Endothelial cell (in vitro differentiated cells): ENCODE results near the gene NOC2L. TPM values are rescaled to one million over a fixed set of nuclear protein-coding genes. Genes with fewer than 3 reads are reported as not detected.
"Not testable (repeated sequence)": the region's sequence is repeated elsewhere in the genome, so short reads cannot be mapped to it uniquely, and the experiment has no call there.

Source experiments
- DNase-seq: peaks from one replicate; pipeline ENCODE4 v3.0.0; 2021; ENCODE audit warnings: low spot score
- H3K27ac Mint-ChIP-seq: one replicate; pipeline ENCODE4 v1.8.0; 2021; ENCODE audit warnings: mixed read lengths, inconsistent platforms; ENCODE audit not compliant: unreplicated experiment
- H3K27me3 Mint-ChIP-seq: one replicate; pipeline ENCODE4 v1.8.0; 2021; ENCODE audit warnings: mild to moderate bottlenecking, moderate library complexity, mixed read lengths, inconsistent platforms; ENCODE audit not compliant: unreplicated experiment
- H3K36me3 Mint-ChIP-seq: one replicate; pipeline ENCODE4 v1.8.0; 2021; ENCODE audit warnings: mild to moderate bottlenecking, low read depth, mixed read lengths, inconsistent platforms; ENCODE audit not compliant: unreplicated experiment
- H3K4me1 Mint-ChIP-seq: one replicate; pipeline ENCODE4 v1.8.0; 2021; ENCODE audit warnings: mild to moderate bottlenecking, mixed read lengths, inconsistent platforms; ENCODE audit not compliant: unreplicated experiment
- H3K4me3 Mint-ChIP-seq: one replicate; pipeline ENCODE4 v1.8.0; 2021; ENCODE audit warnings: mild to moderate bottlenecking, mixed read lengths, inconsistent platforms; ENCODE audit not compliant: unreplicated experiment
- H3K9me3 Mint-ChIP-seq: one replicate; pipeline ENCODE4 v1.8.0; 2021; ENCODE audit warnings: mixed read lengths, inconsistent platforms; ENCODE audit not compliant: unreplicated experiment
- CTCF ChIP-seq: fragments of 200-600 bp; sonication (generic); IDR thresholded peaks from one replicate; pipeline ENCODE4 v1.5.0; 2021; ENCODE audit warnings: antibody characterized with exemption; ENCODE audit not compliant: unreplicated experiment
- total RNA-seq: library from RNA; stranded (reverse); fragmentation: NEBNext Ultra II Directional; extraction: Animal tissue kit (Norgen Biotek cat#: 25700); gene quantifications from one replicate; pipeline ENCODE4 v1.2.1, GENCODE V29; 2021; ENCODE audit not compliant: unreplicated experiment

Gene NOC2L
- total RNA-seq, 1 donor from 2014 or later = 56.5 TPM

- no peak for TF ChIP-seq CTCF
- H3K9me3 Mint-ChIP-seq = peaks cover 5% of the 10 kb centered on the region
- H3K27me3 Mint-ChIP-seq = peaks cover 25% of the 10 kb centered on the region
Measured at GRCh38 chr1:991895-992294, 32.8 kb upstream of the NOC2L start.

GRCh38 chr1:991275-991674 is 32.2 kb upstream of the NOC2L start:
- H3K4me3 Mint-ChIP-seq, H3K4me1 Mint-ChIP-seq, H3K9me3 Mint-ChIP-seq, H3K27ac Mint-ChIP-seq, DNase-seq: not testable (repeated sequence)
- peaks cover 14% of the 10 kb centered on the region for H3K36me3 Mint-ChIP-seq
- peaks cover 24% of the 10 kb centered on the region for H3K27me3 Mint-ChIP-seq

More at GRCh38 chr1:991895-992294, 32.8 kb upstream of the NOC2L start:
- H3K27ac Mint-ChIP-seq = peak overlapping the region; percentile 26
- no peak overlapping the region for H3K4me3 Mint-ChIP-seq
- DNase-seq = no peak
- H3K4me1 Mint-ChIP-seq = peaks cover 3% of the 10 kb centered on the region
- H3K36me3 Mint-ChIP-seq = peaks cover 14% of the 10 kb centered on the region

- H3K36me3 Mint-ChIP-seq, H3K27ac Mint-ChIP-seq, H3K9me3 Mint-ChIP-seq, H3K4me3 Mint-ChIP-seq, H3K4me1 Mint-ChIP-seq, DNase-seq: not testable (repeated sequence)
- peaks cover 16% of the 10 kb centered on the region for H3K27me3 Mint-ChIP-seq
Measured at GRCh38 chr1:988061-988460, 29.0 kb upstream of the NOC2L start.

GRCh38 chr1:985126-985525 is 26.1 kb upstream of the NOC2L start:
- H3K4me3 Mint-ChIP-seq = no peak overlapping the region
- H3K27ac Mint-ChIP-seq = no peak overlapping the region
- TF ChIP-seq CTCF = no peak
- H3K9me3 Mint-ChIP-seq = no peaks in the 10 kb centered on the region
- H3K27me3 Mint-ChIP-seq = peaks cover 15% of the 10 kb centered on the region
- no peaks in the 10 kb centered on the region for H3K4me1 Mint-ChIP-seq
- H3K36me3 Mint-ChIP-seq = peaks cover 4% of the 10 kb centered on the region
- no peak for DNase-seq

- H3K27me3 Mint-ChIP-seq = peaks cover 18% of the 10 kb centered on the region
- no peak for TF ChIP-seq CTCF
- H3K9me3 Mint-ChIP-seq = no peaks in the 10 kb centered on the region
- peaks cover 4% of the 10 kb centered on the region for H3K36me3 Mint-ChIP-seq
- no peak overlapping the region for H3K27ac Mint-ChIP-seq
- DNase-seq = no peak
- H3K4me3 Mint-ChIP-seq = no peak overlapping the region
- H3K4me1 Mint-ChIP-seq = no peaks in the 10 kb centered on the region
Measured at GRCh38 chr1:984476-984814, 25.4 kb upstream of the NOC2L start.

- Mint-ChIP-seq H3K9me3 (no peaks in the 10 kb centered on the region), H3K36me3 (peaks cover 4% of the 10 kb centered on the region), H3K27ac (no peak overlapping the region), H3K4me3 (no peak overlapping the region), H3K27me3 (peaks cover 18% of the 10 kb centered on the region), H3K4me1 (no peaks in the 10 kb centered on the region)
- peak; percentile 74 for DNase-seq
- peak; percentile 88 for TF ChIP-seq CTCF
Measured at GRCh38 chr1:983798-984475, 24.9 kb upstream of the NOC2L start.
